GM12892 (cell line): ENCODE data around the gene MYO5B.
"Not testable (repeated sequence)": the region's sequence is repeated elsewhere in the genome, so short reads cannot be mapped to it uniquely, and the experiment has no call there.

Experiments
- DNase-seq: peaks from one replicate; pipeline ENCODE4 v3.0.0; 2011; ENCODE audit not compliant: insufficient read length
- FAIRE-seq: peaks from 2 replicates; lab custom pipeline; 2011; peaks lifted over from hg19 to GRCh38; lab: Jason Lieb, UNC
- POLR2A ChIP-seq: IDR thresholded peaks from 2 replicates; pipeline ENCODE4 v1.6.1; 2011; ENCODE audit warnings: low read depth, low read length, control low read depth
- POLR2AphosphoS5 ChIP-seq: IDR thresholded peaks from 2 replicates; pipeline ENCODE4 v1.6.1; 2011; ENCODE audit warnings: low read depth, low read length, control low read depth
- TAF1 ChIP-seq: IDR thresholded peaks from 2 replicates; pipeline ENCODE4 v1.6.1; 2011; ENCODE audit warnings: low read depth, mild to moderate bottlenecking, control low read depth, low read length, borderline replicate concordance

MYO5B gene

DNA sequence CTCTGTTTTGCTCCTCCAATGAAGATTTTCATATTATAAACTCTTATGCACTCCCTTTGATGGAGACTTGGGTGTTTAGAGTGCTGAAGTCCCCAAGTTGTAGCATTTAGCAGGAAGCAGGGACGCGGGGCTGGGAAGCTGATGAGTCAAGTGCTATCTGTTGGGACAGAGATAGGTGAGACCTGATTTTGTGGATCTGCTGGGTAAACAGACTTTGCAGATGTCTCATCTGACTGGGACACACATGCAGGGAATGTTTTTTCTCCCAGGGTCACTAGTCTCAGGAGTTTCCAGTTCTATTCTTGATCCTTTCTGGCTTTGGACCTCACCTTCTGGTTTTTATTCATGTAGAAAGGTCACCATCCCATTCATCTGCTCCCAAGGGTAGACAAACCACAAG, 301.9 kb downstream of the MYO5B start:
- no peak for TF ChIP-seq POLR2A
- no peak for TF ChIP-seq POLR2AphosphoS5
- TF ChIP-seq TAF1: no peak
- DNase-seq (no peak), FAIRE-seq (no peak)

GRCh38 chr18:49892148-49892924, 302.6 kb downstream of the MYO5B start:
- FAIRE-seq (no peak), DNase-seq (no peak)
- TF ChIP-seq POLR2AphosphoS5: no peak
- TF ChIP-seq TAF1: no peak
- no peak for TF ChIP-seq POLR2A

- no peak for FAIRE-seq
- TF ChIP-seq POLR2A: no peak
- TF ChIP-seq POLR2AphosphoS5: no peak
- no peak for TF ChIP-seq TAF1
- no peak for DNase-seq
Observed at GRCh38 chr18:49890041-49890440, 304.9 kb downstream of the MYO5B start.

- FAIRE-seq, DNase-seq: not testable (repeated sequence)
Observed at GRCh38 chr18:49889552-49889951, 305.4 kb downstream of the MYO5B start.

DNA sequence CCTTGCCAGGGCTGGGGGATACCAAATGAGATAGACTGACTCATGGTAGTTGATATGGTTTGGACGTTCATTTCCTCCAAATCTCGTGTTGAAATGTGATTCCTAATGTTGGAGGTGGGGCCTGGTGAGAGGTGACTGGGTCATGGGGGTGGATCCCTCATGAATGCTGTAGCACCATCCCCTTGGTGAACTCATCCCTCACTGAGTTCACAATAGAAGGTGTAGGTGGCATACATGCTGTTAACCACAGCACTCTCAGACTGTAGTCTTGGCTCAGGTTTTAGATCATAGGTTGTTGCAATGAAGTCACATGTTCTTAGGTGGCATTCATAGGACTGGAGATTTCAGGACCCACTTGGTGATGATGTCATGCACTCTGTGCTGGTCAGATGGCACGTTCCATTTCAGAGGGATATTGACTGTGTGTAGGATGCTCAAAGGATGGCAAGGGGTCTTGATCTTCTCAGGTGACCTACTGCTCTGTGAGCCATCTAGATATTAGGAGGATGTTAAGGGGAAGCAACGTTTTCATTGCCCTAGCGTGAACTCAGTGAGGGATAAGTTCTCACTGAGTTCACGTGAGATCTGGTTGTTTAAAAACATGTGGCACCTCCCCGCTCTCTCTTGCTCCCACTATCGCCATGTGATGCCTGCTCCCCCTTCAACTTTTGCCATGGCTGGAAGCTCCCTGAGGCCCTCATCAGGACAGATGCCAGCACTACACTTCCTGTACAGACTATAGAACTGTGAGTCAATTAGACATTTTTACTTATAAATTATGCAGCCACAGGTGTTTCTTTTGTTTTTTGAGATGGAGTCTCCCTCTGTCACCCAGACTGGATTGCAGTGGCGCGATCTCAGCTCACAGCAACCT, 307.8 kb downstream of the MYO5B start:
- TF ChIP-seq TAF1: no peak
- DNase-seq (no peak), FAIRE-seq (peak; percentile 64)

- FAIRE-seq (no peak), DNase-seq (no peak)
- TF ChIP-seq TAF1: no peak
- no peak for TF ChIP-seq POLR2A
- no peak for TF ChIP-seq POLR2AphosphoS5
Observed at GRCh38 chr18:49884959-49885358, 310.0 kb downstream of the MYO5B start.

DNA sequence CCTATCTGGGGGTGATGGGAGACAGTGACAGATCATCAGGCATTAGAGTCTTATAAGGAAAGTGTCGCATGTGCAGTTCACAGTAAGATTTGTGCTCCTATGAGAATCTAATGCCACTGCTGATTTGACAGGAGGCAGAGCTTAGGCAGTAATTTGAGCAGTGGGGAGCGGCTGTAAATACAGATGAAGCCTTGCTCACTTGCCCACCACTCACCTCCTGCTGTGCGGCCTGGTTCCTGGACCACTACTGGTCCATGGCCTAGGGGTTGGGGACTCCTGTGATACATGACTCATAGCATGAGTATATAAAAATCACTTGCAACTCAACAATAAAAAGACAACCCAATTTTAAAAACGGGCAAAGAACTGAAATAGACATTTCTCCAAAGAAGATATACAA, 310.5 kb downstream of the MYO5B start:
- FAIRE-seq (no peak), DNase-seq (no peak)
- no peak for TF ChIP-seq POLR2A
- TF ChIP-seq POLR2AphosphoS5: no peak
- no peak for TF ChIP-seq TAF1

GRCh38 chr18:49880661-49881060, 314.3 kb downstream of the MYO5B start:
- TF ChIP-seq POLR2A: no peak
- TF ChIP-seq TAF1: no peak
- no peak for TF ChIP-seq POLR2AphosphoS5
- DNase-seq: no peak
- no peak for FAIRE-seq

DNA sequence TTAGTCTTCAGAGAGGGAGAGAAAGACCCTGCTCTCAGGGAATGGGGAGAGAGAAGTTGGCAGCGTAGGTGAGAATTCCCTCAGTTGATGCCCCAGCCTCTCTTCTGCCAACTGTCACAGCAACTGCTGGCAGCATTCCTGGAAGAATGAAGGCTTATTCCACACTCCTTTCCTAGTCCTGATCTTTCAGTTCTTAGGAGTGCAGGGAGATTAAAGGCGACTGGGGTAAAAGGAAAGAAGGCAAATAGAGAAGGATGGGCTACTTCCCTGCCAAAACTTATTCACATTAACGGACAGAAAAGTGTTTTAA, 315.7 kb downstream of the MYO5B start:
- FAIRE-seq (no peak), DNase-seq (no peak)
- TF ChIP-seq POLR2A (no peak), TAF1 (no peak), POLR2AphosphoS5 (no peak)

DNA sequence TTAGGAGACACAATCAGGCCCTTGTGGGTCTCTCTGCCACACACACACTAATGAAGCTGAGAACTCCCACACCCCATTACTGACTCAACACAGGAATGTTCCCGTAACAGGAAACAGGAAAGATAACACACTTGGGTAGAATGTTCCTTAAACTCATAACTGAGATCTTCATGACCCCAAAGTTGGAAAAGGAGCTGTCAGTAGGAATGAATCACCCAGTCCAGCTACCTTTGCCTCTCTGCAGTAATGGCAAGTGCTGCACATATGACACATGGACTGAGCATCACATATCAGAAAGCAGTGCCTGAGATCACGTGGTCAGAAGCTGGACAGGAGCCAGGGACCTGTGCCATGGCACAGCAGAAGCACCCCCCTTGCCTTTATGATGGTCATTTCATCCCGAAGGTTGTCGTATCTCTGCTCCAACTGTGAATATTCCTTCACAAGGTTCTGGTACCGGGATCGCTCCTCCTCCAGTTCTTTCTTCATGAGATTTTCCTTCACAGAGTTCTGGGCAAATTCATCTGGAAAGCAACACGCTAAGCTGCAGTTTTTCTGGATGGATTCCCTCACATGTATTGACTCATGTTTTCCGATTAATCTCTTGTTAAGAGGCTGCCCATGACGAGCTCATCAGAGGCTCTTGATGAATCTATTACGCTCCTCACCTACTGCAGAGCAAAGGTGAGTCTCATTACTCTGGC, 316.2 kb downstream of the MYO5B start:
- TF ChIP-seq POLR2A (no peak), TAF1 (no peak), POLR2AphosphoS5 (no peak)
- FAIRE-seq: no peak
- no peak for DNase-seq

GRCh38 chr18:49878015-49878414, 316.9 kb downstream of the MYO5B start:
- no peak for TF ChIP-seq TAF1
- TF ChIP-seq POLR2A: no peak
- no peak for TF ChIP-seq POLR2AphosphoS5
- DNase-seq (no peak), FAIRE-seq (no peak)
